LNCAP (cell line): ENCODE measurements around the gene CCDC192.
A peak's percentile ranks its signal among the peaks of the same experiment; 100 is the strongest.

Experiments
- CTCF ChIP-seq: fragments of 450-650 bp; IDR thresholded peaks from 2 replicates; pipeline ENCODE4 v1.5.1; 2017; ENCODE audit warnings: mild to moderate bottlenecking

The CCDC192 gene

GRCh38 chr5:127926974-127927373 is 223.8 kb downstream of the CCDC192 start:
- TF ChIP-seq CTCF = no peak

GRCh38 chr5:127928053-127928452 is 224.9 kb downstream of the CCDC192 start:
- no peak for TF ChIP-seq CTCF

GRCh38 chr5:127930311-127930710 is 227.1 kb downstream of the CCDC192 start:
- no peak for TF ChIP-seq CTCF

- no peak for TF ChIP-seq CTCF
Measured at GRCh38 chr5:127931396-127931795, 228.2 kb downstream of the CCDC192 start.

GRCh38 chr5:127933348-127933747 is 230.2 kb downstream of the CCDC192 start:
- TF ChIP-seq CTCF = no peak

- TF ChIP-seq CTCF = peak; percentile 29; the same call in 1 of the 2 replicates
Measured at GRCh38 chr5:127934791-127935256, 231.6 kb downstream of the CCDC192 start.

GRCh38 chr5:127935398-127935797 is 232.2 kb downstream of the CCDC192 start:
- TF ChIP-seq CTCF = no peak

GRCh38 chr5:127936439-127936972 is 233.3 kb downstream of the CCDC192 start:
- no peak for TF ChIP-seq CTCF
